RWPE2 (cell line): Measurements from ENCODE around the gene TNFAIP8L1.

ENCODE experiments used
- ATAC-seq: fragments of 200-7000 bp; cut with Tn5 transposase; 3 replicates; pipeline ENCODE4 v1.9.1; 2021; ENCODE audit warnings: low read depth
- DNase-seq: peaks from one replicate; pipeline ENCODE4 v3.0.0-alpha.2; 2020; ENCODE audit warnings: low spot score
- H3K27ac ChIP-seq: fragments of 450-650 bp; 2 replicates; pipeline ENCODE4 v1.5.1; 2017; ENCODE audit warnings: mild to moderate bottlenecking; ENCODE audit not compliant: poor library complexity, severe bottlenecking
- H3K27me3 ChIP-seq: fragments of 250-450 bp; sonication (Bioruptor Pico); 2 replicates; pipeline ENCODE4 v1.5.1; 2021; ENCODE audit warnings: mild to moderate bottlenecking, moderate library complexity; ENCODE audit not compliant: insufficient read depth, poor library complexity, severe bottlenecking
- H3K36me3 ChIP-seq: fragments of 250-450 bp; sonication (Bioruptor Pico); 2 replicates; pipeline ENCODE4 v1.5.1; 2020; ENCODE audit warnings: low read depth, mild to moderate bottlenecking, moderate library complexity
- H3K4me1 ChIP-seq: fragments of 250-450 bp; sonication (Bioruptor Pico); 2 replicates; pipeline ENCODE4 v1.5.1; 2021; ENCODE audit warnings: mild to moderate bottlenecking, moderate library complexity; ENCODE audit not compliant: insufficient read depth, poor library complexity, severe bottlenecking
- H3K4me3 ChIP-seq: fragments of 250-450 bp; sonication (Bioruptor Pico); 2 replicates; pipeline ENCODE4 v1.5.1; 2021; ENCODE audit warnings: mild to moderate bottlenecking, moderate library complexity; ENCODE audit not compliant: severe bottlenecking
- H3K9me3 ChIP-seq: fragments of 250-450 bp; sonication (Bioruptor Pico); 2 replicates; pipeline ENCODE4 v1.5.1; 2021; ENCODE audit warnings: mild to moderate bottlenecking, moderate library complexity; ENCODE audit not compliant: severe bottlenecking
- CTCF ChIP-seq: fragments of 450-650 bp; IDR thresholded peaks from one replicate; pipeline ENCODE4 v1.5.1; 2017; ENCODE audit warnings: mild to moderate bottlenecking, moderate library complexity; ENCODE audit not compliant: poor library complexity, severe bottlenecking

TNFAIP8L1 gene

GRCh38 chr19:4704317-4704673 is 65.0 kb downstream of the TNFAIP8L1 start:
- no peak overlapping the region for H3K4me3 ChIP-seq
- no peak for DNase-seq
- H3K9me3 ChIP-seq, result no peaks in the 10 kb centered on the region
- TF ChIP-seq CTCF, result no peak
- no peaks in the 10 kb centered on the region for H3K27me3 ChIP-seq
- peaks cover 9% of the 10 kb centered on the region for H3K4me1 ChIP-seq
- H3K27ac ChIP-seq, result no peak overlapping the region
- peaks cover 92% of the 10 kb centered on the region for H3K36me3 ChIP-seq
- no peak for ATAC-seq
